ENCODE measurements around the gene NMNAT2. TPM values are rescaled to one million over a fixed set of nuclear protein-coding genes. Genes with fewer than 3 reads are reported as not detected.
"Not testable (repeated sequence)": the region's sequence is repeated elsewhere in the genome, so short reads cannot be mapped to it uniquely, and the experiment has no call there.

Gene NMNAT2
- total RNA-seq, 3 donors from 2014 or later = not detected

DNA sequence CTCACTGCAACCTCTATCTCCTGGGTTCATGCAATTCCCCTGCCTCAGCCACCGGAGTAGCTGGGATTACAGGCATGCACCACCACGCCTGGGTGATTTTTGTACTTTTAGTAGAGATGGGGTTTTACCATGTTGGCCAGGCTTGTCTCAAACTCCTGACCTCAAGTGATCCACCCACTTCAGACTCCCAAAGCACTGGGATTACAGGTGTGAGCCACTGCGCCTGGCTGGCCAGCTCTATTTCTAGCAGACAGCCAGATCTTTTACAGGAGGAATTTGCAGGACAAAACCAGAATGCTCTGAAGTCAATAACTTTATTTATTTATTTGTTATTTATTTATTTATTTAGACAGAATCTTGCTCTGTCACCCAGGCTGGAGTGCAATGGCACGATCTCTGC, 144.2 kb downstream of the NMNAT2 start:
- H3K9me3 Mint-ChIP-seq; DNase-seq; H3K4me1 Mint-ChIP-seq (ENCODE audit: low read depth); H3K36me3 Mint-ChIP-seq (ENCODE audit: insufficient read depth); ATAC-seq; H3K4me3 Mint-ChIP-seq: not testable (repeated sequence)
- H3K27me3 Mint-ChIP-seq (ENCODE audit: low read depth) = peaks cover 13% of the 10 kb centered on the region

DNA sequence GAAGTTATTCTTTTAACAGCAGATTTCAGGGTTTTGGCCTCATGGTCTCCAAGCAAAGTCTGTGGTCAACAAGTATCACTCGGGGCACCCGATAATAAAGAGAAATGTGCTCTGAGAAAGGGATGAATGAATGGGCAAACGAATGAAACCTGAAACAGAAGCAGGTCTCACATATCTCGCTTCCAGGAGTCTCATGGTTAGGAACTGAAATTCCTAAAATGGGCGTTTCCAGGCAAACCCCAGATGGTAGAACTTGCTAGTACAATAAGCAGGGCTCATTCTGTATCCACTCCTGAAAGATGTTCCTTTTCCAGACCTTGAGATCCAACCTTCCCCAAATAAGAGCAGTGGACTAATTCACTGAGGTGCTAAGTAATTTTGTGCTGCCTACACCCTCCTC, 144.9 kb downstream of the NMNAT2 start:
- Mint-ChIP-seq H3K27me3 (ENCODE audit: low read depth) (peaks cover 12% of the 10 kb centered on the region), H3K4me3 (no peak overlapping the region), H3K4me1 (ENCODE audit: low read depth) (no peaks in the 10 kb centered on the region), H3K9me3 (no peaks in the 10 kb centered on the region), H3K36me3 (ENCODE audit: insufficient read depth) (no peaks in the 10 kb centered on the region)
- ATAC-seq (no peak), DNase-seq (no peak)

DNA sequence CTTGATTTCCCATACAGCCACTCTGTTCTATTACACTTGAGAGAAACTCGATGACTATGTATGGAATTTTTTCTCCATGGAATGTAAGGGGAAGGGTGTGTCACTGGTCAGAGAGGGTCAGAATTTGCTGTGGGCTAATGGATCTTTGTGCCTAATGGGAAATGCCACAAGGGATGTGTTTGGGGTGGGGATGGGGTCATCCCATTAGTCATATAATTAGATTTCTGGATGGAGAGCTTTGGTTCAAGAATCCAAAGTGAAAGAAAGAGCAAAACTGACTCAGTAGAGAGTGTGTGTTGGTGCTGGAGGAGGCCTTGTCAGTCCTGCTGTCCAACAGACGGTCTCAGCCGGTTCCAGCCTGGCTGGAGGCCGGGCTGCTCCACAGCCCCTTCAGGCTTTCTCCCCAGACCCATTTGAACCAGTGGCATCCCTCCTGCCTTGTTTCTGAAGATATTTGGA, 145.8 kb downstream of the NMNAT2 start:
- no peak overlapping the region for H3K4me3 Mint-ChIP-seq
- no peaks in the 10 kb centered on the region for H3K9me3 Mint-ChIP-seq
- ATAC-seq = no peak
- H3K36me3 Mint-ChIP-seq (ENCODE audit: insufficient read depth) = no peaks in the 10 kb centered on the region
- no peaks in the 10 kb centered on the region for H3K4me1 Mint-ChIP-seq (ENCODE audit: low read depth)
- peaks cover 16% of the 10 kb centered on the region for H3K27me3 Mint-ChIP-seq (ENCODE audit: low read depth)
- DNase-seq = no peak

DNA sequence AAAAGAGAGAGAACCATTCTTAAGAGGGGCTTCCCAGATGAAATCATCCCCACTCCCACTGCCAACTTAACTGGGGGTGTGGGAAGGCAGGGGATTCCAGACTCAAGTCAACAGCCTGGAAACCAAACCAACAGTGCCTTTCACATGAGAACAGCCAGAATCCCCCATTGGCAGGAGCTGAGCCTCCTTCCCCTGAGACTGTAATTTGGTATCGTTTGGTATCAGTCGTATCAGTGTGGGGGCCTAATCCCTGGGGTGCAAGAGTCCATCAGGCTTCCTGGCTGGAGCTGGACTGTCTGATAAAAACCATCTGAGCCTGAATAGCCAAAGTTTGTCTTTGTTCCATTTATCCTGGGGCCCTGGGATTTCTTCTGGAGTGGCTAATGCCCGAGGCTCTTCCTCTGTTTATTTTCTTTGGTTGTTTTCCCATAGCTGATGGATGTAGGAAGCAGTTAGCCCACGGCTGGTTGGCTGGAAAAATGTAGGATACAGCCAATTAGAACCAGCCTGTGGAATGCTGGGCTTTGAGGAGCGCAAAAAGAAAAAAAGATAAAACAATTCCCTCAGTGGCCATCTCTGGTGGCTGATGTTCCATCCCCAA, 147.5 kb downstream of the NMNAT2 start:
- peaks cover 17% of the 10 kb centered on the region for H3K27me3 Mint-ChIP-seq (ENCODE audit: low read depth)
- no peak for DNase-seq
- no peaks in the 10 kb centered on the region for H3K4me1 Mint-ChIP-seq (ENCODE audit: low read depth)
- no peaks in the 10 kb centered on the region for H3K9me3 Mint-ChIP-seq
- no peak overlapping the region for H3K4me3 Mint-ChIP-seq
- no peak for ATAC-seq
- H3K36me3 Mint-ChIP-seq (ENCODE audit: insufficient read depth) = no peaks in the 10 kb centered on the region

DNA sequence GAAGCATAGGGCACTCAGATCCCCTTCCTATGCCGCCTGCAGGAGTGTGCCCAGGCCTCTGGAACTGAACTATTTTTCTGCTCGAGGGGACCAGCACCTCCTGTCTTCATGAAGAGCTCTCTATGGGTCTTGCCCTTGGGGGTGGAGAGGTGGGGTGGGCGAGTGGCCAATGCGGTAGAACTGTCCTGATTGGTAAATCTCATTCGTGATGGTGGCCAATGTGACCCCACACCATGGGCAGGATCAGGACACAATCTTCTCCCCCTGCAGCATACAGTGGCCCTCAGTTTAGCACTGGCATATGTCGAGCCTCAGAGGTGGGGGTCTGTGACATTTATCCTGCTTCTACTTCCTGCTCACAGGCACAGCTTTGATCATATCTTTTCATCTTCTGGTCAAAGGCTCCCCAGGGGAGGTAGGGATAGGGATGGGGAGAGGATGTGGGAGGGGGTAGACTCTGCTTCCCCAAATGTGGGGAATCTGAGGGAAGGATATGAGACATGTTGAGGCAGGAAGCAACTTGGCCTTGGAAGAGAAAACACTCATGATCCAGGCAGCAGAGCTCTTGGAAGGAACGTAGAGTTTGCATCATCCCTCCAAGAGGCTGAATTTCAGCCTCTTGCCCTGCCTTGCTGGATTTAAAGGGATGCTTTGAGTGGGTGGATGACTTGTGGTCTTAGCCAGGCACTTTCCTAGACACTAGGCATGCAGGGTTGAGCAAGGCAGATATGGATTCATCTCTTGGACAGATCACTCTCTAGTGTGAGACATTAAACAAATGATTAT, 150.3 kb downstream of the NMNAT2 start:
- Mint-ChIP-seq H3K4me3 (no peak overlapping the region), H3K4me1 (ENCODE audit: low read depth) (no peaks in the 10 kb centered on the region), H3K27me3 (ENCODE audit: low read depth) (peaks cover 18% of the 10 kb centered on the region), H3K9me3 (no peaks in the 10 kb centered on the region), H3K36me3 (ENCODE audit: insufficient read depth) (no peaks in the 10 kb centered on the region)
- no peak for DNase-seq
- ATAC-seq = no peak

DNA sequence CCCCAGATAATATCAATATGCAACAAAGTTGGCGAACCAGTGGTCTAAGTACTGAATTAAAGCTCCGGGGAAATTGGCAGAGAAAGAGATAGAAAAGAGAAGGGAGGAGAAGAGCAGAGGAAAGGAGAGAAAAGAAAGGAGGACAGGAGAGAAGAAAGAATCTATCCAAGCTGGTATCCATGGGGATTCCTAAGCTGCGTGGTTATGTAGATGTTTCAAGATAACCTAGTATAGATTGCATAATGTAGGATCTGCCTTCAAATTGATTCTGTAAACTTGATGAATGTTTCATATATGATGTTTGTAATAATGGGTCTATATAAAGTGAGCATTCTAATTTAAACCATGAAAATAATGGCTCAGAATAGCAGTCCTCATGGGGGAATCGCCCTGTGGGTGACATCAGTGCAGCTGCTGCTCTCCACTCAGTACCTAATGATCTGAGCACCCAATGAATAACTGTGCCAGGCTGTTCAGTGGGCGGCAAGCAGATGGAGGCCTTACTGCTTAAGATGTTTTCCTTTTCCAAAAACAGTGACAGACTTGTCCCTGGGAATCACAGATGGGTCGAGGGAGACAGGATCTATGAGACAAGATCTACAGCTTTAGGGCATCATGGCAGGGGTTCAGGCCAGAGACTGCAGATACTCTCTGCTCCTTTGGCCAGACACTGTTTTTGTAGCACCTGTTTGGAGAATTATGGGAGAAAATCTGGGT, 154.1 kb downstream of the NMNAT2 start:
- peaks cover 26% of the 10 kb centered on the region for H3K27me3 Mint-ChIP-seq (ENCODE audit: low read depth)
- DNase-seq (no peak), ATAC-seq (no peak)
- H3K9me3 Mint-ChIP-seq = no peaks in the 10 kb centered on the region
- no peaks in the 10 kb centered on the region for H3K4me1 Mint-ChIP-seq (ENCODE audit: low read depth)
- no peaks in the 10 kb centered on the region for H3K36me3 Mint-ChIP-seq (ENCODE audit: insufficient read depth)
- H3K4me3 Mint-ChIP-seq = no peak overlapping the region

DNA sequence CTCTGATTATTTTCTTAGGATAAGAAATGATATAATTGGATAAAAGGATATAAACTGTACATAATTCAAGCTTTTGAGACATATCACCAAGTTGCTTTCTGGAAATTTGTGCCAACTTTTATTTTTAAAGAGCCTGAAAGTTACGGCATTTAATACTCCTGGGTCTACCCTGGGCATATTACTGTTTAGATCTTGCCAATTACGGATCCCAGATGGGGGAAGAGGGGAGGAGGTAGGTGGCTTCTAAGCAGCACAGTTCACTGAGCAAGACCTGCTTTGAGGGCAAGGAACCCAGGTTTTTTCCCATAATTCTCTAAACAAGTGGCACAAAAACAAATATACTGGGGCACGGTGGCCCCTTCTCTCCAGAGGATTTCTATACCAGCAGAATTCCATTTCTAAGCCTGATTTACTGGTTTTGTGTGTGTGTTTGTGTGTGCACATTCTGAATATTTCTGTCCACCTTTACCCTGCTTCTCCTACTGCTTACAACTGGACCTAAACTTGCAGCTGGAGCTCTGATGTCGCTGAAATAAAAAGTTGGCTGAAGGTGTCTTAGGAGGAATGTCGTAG, 155.5 kb downstream of the NMNAT2 start:
- no peak for ATAC-seq
- no peak for DNase-seq
- Mint-ChIP-seq H3K4me1 (ENCODE audit: low read depth) (no peaks in the 10 kb centered on the region), H3K27me3 (ENCODE audit: low read depth) (peaks cover 22% of the 10 kb centered on the region), H3K9me3 (no peaks in the 10 kb centered on the region), H3K36me3 (ENCODE audit: insufficient read depth) (no peaks in the 10 kb centered on the region), H3K4me3 (no peak overlapping the region)

DNA sequence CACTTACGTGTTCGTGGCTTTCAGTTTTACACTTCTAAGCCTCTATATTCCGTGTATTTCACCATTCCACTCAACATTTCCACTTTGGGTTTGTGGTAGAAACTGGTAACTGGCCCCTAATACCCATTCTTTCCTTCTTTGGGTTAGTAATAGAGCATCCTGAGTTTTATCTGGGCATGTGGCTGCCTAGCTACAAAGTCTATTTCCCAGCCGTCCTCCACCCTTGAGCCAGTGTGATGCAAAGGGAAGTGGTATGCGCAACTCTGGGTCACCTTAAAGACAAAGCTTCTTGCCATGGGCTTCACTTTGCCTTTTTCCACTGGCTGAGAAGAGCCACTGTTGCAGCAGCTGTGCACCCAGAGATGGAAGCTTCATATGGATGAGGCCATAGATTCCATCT, 158.3 kb downstream of the NMNAT2 start:
- Mint-ChIP-seq H3K9me3 (no peaks in the 10 kb centered on the region), H3K4me3 (no peak overlapping the region), H3K4me1 (ENCODE audit: low read depth) (no peaks in the 10 kb centered on the region), H3K27me3 (ENCODE audit: low read depth) (peaks cover 19% of the 10 kb centered on the region), H3K36me3 (ENCODE audit: insufficient read depth) (no peaks in the 10 kb centered on the region)
- no peak for ATAC-seq
- no peak for DNase-seq

DNA sequence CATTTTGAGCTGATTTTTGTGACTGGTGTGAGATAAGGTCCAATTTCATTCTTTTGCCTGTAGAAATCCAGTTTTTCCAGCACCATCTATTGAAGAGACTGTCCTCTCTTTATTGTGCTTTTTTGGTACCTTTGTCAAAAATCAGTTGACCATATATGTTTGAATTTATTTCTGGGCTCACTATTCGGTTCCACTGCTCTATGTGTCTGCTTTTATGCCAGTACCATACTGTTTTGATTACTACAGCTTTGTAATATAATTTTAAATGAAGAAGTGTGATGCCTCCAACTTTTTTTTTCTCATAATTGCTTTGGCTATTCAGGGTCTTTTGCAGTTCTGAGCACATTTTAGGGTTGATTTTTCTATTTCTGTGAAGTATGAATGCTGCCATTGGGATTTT, 163.1 kb downstream of the NMNAT2 start:
- H3K36me3 Mint-ChIP-seq (ENCODE audit: insufficient read depth) = no peaks in the 10 kb centered on the region
- H3K9me3 Mint-ChIP-seq = no peaks in the 10 kb centered on the region
- peaks cover 8% of the 10 kb centered on the region for H3K27me3 Mint-ChIP-seq (ENCODE audit: low read depth)
- DNase-seq = no peak
- no peak overlapping the region for H3K4me3 Mint-ChIP-seq
- no peak for ATAC-seq
- H3K4me1 Mint-ChIP-seq (ENCODE audit: low read depth) = no peaks in the 10 kb centered on the region

DNA sequence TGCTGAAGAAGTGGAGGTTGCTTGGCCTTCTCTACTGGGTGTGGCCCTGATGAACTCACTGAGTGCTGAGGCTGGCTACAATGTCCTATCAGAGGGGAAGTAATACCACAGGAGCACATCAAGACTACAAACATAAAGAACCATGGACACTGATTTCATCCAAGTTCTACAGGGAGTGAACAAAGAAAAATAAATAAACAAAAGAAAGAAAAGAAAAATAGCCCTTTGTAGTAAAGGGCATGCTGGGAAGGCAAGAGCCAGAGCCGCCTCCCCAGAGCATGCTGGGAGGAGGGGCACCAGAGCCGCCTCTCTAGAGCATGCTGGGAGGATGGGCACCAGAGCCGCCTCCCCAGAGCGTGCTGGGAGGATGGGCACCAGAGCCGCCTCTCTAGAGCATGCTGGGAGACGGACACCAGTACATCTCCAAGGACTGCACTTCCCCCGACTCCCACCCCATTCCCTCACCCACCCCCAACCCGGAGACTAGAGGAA, 166.2 kb downstream of the NMNAT2 start:
- no peaks in the 10 kb centered on the region for H3K4me1 Mint-ChIP-seq (ENCODE audit: low read depth)
- DNase-seq (no peak), ATAC-seq (no peak)
- no peaks in the 10 kb centered on the region for H3K36me3 Mint-ChIP-seq (ENCODE audit: insufficient read depth)
- H3K27me3 Mint-ChIP-seq (ENCODE audit: low read depth) = peaks cover 3% of the 10 kb centered on the region
- no peaks in the 10 kb centered on the region for H3K9me3 Mint-ChIP-seq
- H3K4me3 Mint-ChIP-seq = no peak overlapping the region

DNA sequence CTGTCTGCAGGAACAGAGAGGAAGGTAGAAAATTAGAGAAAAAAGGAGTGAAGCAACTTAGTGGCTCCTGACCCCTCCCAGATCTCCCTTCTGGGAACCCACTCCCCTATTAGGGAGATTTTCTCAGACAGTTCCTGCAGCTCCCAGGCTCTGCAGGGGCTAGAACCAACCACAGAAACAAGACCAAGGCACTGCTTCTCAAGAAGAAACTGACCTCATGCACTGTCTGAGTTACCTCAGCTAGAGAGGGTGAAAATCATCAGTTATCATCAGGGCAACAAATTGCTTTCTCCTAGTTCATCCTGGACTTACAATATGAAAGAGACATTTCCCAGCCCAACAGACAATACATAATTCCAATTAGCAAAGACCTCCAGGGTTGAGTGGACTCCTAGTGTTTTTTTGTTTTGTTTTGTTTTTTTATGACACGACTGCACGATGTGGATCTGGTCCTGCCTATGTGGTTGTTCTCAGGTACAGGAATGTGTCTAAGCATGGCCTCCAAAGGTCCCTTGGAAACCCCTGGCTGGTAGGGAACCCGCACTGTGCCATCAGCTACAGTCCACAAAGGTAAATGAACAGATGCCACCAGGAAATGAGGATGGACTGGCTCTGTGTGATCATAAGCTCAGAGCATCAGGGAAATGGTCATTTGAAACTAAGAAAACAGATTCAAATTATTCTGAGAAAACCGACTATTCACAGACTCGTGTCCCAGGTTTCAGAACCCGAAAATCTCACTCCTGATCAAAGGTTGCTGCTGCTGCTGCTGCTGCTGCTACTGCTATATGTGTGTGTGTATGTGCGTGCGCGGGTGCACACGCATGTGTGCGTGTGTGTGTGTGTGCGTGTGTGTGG, 166.8 kb downstream of the NMNAT2 start:
- no peak for ATAC-seq
- no peaks in the 10 kb centered on the region for H3K36me3 Mint-ChIP-seq (ENCODE audit: insufficient read depth)
- H3K9me3 Mint-ChIP-seq = no peaks in the 10 kb centered on the region
- H3K27me3 Mint-ChIP-seq (ENCODE audit: low read depth) = peaks cover 3% of the 10 kb centered on the region
- H3K4me3 Mint-ChIP-seq = no peak overlapping the region
- DNase-seq = no peak
- H3K4me1 Mint-ChIP-seq (ENCODE audit: low read depth) = no peaks in the 10 kb centered on the region

DNA sequence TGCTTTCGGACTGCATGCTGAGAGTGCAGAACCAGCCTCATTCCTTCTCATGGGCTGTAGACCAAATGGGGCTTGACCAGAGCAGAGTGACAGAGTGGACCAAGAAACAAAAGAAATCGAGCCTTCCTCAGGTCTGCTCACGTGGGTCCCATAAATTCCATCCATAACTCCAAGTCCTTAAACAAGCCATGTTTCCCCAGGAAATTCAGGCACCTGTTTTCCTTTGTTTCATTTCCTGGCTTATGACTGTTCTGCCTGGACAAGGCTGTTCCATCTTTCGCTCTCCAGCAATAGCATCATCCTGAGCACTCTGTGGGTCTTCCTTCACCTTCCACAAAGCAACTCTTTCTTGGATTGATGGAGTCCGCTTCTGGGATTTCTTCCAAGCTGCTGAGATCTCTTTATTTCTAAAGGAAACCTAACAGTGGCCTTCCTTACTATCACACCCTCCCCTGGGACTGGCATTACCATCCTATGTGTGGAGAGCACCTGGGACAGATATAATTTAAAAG, 168.2 kb downstream of the NMNAT2 start:
- Mint-ChIP-seq H3K4me3 (no peak overlapping the region), H3K36me3 (ENCODE audit: insufficient read depth) (no peaks in the 10 kb centered on the region), H3K27me3 (ENCODE audit: low read depth) (peaks cover 3% of the 10 kb centered on the region), H3K9me3 (no peaks in the 10 kb centered on the region), H3K4me1 (ENCODE audit: low read depth) (no peaks in the 10 kb centered on the region)
- DNase-seq (no peak), ATAC-seq (no peak)

DNA sequence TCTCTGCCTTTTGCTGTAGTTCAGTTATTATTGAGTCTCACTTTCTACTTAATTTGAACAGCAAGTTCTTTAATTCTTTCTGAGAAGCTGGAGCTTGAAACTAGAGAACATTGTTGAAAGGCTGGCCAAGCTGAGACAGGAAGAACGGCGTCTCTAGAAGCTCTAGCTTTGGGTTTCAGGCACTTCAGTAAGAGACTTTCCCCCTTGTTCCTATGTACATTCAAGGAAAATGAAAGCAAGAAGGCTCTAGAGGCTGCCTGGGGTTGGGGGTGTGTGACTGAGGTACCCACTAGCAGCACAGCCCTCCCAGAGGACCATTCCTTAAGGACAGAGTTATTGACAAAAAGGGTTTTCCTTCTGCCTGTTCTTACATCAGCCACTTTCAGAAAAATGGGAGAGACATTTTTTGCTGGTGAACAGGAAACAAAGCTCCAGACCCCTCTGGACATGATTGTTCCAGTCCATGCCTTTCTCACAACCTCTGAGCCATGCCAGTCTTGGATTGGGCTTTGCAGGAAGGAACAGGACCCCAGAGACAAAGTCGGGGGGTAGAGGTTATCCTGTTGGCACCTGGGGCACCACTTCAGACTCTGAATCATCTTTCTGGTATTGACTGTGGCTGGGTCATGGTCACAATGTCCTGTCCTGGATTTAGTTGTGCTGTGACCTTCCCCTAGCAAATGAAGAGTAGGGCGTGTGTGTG, 169.0 kb downstream of the NMNAT2 start:
- Mint-ChIP-seq H3K27me3 (ENCODE audit: low read depth) (peaks cover 5% of the 10 kb centered on the region), H3K9me3 (no peaks in the 10 kb centered on the region), H3K4me3 (no peak overlapping the region), H3K4me1 (ENCODE audit: low read depth) (no peaks in the 10 kb centered on the region), H3K36me3 (ENCODE audit: insufficient read depth) (no peaks in the 10 kb centered on the region)
- ATAC-seq = no peak
- no peak for DNase-seq

Data from activated T-cell treated with anti-CD3 and anti-CD28 coated beads, Interleukin-2, amount 50 U/mL, for 4 hours (primary cell).